HG03558 (cell line): ENCODE data around the gene PRICKLE2.

Source experiments
- ATAC-seq: cut with Tn5 transposase; IDR thresholded peaks from one replicate; pipeline ENCODE4 v1.9.1; 2021; ENCODE audit warnings: moderate number of reproducible peaks; ENCODE audit not compliant: unreplicated experiment; ENCODE audit errors: extremely low read depth

PRICKLE2 gene

DNA sequence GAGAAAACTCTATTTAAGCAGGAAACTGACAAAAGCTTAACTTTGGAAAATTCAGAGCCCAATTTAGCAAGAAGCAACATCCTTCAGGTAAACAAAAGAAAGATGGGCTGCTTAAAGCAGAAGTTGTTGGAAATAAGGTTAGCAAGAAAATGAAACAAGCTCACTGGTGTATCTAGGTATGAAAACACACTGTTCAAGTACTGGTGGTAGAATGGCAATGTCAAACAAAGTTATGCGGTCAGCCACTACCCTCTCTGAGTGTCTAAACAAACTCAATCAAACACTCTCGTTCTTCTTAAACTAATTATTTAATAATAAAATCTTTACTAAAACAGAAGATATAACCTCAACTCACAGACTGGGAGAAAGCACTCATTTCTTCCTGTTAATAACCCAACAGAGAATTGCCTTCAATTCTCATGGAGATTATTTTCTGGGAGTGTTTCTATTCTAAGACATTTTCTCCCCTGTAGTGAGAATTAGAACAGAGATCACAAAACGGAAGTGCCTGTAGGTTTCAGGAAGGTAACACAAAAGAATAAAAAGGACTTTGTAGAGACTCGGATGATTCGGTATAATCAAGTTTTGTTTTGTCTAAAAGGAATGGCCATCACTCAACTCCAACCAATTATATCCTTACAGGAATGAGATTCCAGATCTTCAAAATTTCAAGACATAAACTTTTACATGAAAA lies 28.9 kb downstream of the PRICKLE2 start:
- no peak for ATAC-seq

DNA sequence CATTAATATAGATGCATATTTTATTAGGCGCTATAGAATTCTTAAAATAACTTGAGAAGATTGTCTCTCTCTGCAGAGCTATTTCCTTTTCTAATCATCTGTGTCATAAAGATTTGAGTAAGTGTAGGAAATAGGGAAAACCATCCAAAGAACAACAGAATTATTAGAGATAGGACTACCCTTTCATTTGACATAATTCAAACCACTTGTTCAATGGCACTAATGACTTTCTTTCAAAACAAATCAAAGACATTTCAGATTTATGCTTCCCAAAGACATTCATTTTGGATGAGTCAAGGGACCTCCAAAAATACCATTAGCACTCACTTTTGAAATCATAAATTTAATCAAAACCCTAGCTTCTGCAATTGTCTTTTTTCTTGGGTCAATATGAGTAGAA lies 29.5 kb downstream of the PRICKLE2 start:
- ATAC-seq, result no peak

DNA sequence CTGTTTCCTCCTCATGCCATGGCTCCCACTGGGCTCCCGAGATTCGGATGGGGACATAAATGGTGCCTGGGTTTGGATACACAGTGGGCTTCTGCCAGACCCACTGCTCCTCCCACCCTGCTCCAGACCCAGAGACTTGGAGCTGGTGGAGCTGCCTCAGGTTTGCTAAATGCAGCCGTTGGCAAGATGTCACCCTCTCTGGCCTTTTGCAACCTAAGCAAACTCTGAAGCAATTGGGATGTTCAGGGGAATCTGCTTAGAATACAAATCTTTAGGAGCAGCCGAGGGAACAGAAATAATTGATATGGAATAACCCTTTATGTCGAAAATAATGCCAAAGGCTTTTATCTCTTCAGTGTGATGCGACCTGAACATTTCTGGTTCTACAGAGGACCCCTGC lies 33.4 kb downstream of the PRICKLE2 start:
- ATAC-seq, result no peak

DNA sequence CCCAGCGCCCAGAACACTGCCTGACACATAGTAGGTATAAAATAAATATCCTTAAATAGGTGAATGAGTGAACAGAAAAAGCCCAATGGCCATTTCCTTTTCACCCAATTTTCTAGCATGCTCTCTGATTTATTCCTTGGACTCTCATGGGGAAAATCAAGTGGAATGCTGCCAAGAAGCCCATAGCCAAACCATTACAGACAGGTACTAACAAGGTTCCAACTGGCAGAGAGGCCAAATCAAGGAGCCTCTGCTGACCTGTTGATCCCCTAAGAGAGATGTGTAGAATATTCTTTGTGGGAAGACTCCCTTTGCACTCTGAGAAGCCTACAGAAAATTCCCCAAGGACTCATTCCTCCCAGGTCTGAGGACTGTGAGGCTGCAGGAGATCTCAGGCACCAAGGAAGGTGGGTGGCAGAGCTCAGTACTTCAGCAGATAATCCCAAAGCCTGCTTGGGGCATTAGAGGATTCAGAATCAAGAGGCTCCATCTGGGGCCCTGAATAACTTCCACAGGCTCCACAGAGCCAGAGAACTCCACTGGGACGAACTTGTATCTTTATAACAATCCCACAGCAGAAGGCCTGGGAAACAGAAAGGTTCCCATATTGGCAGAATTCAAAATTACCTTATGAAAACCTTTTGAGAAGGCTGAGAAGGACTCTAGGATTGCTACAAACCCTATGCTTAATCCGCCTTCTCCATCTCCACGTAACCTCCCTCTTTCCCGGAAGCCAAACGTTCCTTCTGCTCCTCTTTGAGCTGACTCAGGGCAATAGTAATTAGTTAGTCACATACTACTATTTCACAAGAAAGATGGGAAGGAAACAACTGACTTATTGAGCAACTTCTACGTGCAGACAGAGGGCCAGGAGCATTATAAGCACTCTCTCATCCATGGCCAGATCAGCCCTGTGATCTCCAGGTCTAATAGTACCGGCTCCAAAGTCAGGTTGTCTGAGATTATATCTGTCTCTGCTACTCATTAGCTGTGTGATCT lies 34.5 kb downstream of the PRICKLE2 start:
- no peak for ATAC-seq

DNA sequence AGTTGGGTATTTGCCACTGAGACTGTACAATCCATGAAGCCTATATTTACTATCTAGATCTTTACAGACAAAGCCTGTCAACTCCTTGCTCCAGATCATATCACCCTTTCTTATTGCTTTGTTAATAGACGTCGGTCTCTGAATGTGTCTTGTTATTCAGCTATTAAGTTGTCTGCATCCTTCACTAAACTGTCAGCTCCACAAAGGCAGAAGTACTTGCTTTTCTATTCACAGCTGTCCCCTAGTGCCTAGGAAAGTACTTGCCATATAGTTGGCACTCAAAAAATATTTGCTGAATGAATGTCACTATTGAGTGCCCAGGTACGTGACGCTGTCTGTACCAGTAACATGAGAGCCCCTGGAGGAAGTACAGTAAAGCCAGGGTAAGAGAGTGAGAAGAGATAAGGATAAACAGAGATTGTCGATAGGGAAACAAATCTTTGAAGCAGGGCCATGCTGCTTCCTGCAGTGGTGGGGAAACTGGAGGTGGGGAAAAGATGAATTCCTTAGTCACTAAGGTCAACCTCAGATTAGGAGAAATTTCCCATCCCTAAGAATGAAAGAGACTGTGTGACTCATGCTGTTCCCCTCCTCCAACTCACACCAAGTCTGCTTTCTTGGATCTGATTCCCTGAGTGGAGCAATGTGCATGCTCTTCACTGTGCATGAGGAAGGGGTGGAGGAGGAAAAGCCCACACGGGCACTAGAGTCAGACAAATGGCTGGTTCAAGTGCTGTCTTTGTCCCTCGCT lies 36.3 kb downstream of the PRICKLE2 start:
- no peak for ATAC-seq

DNA sequence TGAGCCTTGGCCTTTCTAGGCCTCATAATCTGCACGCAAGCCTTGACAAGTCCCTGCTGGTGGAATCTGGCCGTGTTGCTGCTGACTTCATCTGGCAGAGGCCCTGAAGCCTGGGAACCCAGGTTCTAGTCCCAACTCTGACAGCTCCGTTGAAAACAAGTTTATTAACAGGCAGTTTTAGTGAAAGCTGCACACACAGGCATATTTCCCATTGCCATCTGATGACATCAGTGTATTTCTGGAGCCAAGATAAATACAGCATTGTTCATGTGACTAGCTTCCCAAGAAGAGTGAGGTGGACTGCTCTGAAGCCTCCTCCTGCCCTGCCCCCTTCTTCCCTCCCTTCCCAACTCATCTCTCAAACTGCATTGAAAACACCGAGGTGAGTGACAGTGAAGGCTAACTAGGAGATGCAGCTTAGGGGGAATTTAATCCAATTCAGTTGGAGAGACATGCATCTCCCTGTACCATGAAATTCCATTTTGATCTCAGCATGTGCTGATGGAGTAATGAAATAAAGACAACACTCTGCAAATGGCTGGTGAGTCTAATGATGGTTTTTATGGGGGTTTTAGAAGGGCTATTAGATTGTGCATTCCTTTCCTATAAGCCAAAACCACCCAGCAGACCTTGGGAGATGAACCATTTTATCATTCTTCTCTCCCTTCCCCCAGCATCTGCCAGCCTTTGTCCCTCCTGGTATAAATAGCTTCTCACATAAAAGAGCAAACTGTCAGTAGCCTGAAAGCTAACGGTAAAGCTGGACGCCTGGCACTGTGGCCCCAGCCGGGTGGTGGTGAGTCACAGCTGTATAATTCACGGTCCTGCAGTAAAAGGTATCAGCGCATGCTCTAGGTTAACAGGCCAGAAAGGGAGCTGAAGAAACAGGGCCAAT lies 38.0 kb downstream of the PRICKLE2 start:
- no peak for ATAC-seq

DNA sequence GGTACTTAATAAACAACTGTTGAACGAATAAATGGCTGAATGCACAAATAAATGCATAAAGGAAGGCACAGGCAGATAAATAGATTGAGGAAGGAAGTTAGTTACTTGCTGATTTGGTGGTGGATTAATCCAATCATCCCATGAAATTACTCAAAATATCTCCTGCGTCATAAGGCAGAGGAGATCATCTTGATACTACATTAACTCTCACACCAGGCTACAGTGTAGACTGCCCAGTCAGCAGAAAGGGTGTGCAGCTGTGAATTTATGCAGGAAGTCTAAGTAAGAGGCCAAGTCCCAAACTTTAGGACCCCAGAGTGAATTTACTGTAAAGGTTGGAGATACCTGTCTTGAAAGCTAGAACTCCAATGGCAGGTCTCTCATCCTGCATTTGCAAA lies 38.6 kb downstream of the PRICKLE2 start:
- no peak for ATAC-seq

DNA sequence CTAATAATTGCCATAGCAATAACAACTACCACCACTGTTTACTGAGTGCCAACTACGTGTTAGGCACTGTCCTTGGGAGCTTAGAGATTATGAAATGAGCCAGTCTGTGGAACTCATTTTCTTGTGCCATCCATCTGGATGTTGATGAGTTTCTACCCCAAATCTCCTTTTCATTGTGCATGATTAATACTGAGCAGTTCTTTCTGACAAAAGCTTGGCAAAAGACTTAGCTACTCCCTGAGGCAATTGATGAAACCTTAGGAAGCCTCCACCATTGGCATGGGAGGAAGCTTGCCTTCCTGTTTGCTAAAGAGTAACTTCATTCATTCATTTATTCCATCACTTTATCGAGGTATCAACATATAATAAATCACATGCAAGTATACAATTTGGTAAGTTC lies 39.8 kb downstream of the PRICKLE2 start:
- no peak for ATAC-seq

DNA sequence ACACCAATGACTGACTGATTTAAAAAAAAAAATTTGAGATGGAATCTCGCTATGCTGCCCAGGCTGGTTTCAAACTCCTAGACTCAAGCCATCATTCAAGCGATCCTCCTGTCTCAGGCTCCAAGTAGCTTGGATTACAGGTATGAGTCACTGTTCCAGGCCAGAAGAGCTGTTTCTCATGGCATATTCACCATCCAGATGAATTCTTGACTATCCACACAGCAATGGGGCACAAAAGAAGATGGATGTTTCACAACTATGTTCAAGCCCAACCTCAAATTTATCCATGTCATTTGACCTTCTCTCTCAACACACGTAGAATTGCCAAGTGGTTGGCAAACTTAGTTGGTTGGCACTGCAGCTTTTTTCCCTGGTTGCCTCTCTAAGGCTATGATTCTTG lies 40.6 kb downstream of the PRICKLE2 start:
- no peak for ATAC-seq

DNA sequence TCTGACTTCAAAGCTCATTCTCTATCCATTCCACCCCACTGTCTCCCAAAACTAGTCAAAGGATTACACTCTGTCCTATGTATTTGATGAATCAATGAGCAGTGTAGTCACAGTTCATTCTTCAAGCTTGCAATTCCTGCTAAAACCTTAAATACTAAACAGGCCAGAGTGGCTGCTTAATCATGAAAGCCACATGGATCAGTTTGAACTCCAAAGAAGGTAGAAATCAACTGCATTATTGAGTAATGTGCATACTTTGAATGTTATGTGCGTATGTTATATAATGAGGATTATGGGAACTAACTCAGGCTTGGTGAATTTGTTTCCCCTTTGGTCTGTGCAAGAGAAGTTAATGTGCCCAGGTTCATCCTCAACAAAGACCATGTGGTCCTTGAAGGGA lies 45.4 kb downstream of the PRICKLE2 start:
- ATAC-seq, result no peak

DNA sequence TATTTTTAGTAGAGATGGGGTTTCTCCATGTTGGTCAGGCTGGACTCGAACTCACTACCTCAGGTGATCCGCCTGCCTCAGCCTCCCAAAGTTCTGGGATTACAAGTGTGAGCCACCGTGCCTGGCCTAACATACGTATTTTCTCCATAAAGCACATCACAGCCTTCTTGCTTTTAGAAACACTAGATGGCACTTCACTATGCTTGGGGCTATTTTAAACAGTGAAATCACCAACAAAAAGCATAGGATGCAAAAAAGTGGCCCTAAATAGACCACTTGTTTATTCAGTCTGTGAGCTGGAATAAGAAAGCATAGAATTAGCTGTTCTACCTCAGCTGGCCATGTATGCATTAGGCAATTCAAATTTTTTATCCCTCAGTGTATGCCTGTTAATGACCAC lies 46.0 kb downstream of the PRICKLE2 start:
- no peak for ATAC-seq

DNA sequence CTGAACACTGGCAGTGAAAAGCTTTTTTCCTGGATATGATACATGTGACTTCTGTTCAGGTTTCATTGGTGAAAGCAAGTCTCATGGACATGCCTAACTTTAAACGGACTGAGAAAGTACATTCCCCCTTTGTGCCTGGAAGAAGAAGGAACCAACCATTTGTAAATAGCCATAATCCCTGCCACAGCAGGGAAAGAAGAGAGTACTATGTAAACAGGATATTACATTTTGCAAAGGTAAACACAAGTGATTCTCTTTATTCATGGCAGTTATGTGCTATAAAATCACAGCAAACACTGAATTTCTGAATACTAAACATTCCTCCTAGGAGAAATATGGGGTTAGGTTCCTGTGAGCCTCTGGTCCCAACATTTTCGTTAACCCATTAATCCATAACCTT lies 46.8 kb downstream of the PRICKLE2 start:
- ATAC-seq, result no peak

DNA sequence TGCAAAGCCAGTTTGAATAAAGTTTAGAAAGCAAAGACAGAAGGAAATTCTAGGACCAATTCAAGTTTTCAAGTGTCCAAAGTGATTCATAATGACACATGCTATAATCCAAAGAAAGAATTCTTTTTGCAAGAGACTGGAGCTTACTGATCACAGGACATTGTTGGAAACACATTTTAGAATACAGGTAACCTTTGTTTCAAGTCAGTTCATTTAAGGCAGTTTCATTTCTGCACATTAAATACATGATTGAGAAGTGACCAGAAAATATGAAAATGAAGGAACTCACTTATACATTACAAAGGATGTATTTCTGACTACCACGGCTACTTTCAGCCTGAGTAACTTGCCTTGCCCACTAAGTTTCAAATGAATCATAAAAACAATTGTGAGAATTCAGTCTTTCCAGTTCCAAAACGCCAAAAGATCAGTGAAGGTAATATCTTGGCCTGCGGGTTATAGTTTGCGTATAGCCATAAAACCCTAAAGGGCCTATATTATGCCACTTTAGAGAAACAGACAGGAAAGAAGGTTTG lies 48.7 kb downstream of the PRICKLE2 start:
- peak; percentile 47 for ATAC-seq

DNA sequence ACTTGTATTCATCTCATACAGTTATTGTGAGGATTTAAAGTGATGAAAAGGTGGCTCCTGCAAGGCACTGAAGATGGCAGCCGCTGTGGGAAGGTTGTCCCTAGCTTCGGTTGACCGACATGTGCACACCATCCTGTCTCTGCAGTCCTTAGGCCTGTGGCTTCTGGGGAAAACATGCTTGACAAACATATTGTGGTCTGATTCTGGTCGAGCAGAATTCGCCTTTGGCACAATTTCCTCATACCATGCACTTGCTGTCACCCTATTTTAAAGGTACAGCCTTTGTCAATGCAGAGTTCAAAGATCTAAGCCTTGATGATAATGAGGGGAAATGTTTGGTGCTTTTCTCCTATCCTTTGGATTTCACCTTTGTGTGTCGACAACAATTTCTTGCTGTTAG lies 50.9 kb downstream of the PRICKLE2 start:
- ATAC-seq, result no peak

DNA sequence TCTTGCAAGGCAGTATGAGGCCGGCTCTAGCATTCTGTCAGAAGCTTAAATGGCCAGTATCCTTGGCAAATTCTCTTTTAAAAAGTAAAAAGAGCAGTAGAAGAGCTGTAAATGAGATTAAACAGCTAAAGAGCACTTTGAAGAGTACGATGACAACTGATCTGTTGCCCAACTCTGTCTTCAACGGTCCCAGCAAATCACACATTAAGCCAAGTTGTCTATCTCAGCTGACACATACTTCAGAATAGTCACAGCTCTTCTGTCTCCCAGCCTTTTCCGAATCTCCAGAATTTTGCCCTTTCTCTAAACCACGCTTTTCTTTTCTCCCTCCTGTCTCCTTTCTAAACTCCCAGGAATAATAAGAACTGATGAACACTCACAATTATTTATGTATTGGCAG lies 51.7 kb downstream of the PRICKLE2 start:
- ATAC-seq, result no peak

DNA sequence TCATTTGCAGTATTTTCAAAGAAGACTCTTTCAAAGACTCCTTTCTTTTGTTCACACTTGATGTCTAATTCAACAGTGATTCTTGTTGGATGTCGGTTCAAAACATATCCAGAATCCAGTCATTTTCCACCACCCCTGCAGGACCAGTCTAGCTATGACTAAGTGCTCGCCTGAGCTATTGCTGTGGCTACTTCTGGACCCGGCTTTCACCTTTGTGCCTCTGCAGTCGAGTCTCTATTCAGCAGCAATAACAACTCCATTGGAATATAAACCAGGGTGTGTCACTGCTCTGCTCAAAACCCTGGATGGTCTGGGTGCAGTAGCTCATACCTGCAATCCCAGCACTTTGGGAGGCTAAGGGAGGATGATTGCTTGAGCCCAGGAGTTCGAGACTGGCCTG lies 55.0 kb downstream of the PRICKLE2 start:
- ATAC-seq, result no peak

DNA sequence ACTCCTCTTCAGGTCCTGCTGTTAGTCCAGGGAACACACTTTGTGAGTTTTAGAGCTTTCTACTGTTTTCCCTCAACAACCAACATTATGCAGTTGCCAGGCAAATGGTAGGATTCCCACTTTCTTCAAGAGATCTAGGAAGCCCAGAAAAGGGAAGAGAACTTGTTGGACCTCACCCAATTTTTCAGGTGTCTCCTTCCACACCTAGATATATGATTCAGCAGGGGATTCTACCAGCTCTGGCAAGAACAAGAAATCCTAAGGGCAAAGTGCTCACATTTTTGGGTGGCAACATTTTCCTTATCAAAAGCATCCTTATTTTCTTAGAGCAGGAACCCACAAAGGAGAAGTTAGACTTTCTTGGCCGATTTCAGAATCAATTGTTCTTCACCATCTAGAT lies 57.4 kb downstream of the PRICKLE2 start:
- ATAC-seq, result no peak

DNA sequence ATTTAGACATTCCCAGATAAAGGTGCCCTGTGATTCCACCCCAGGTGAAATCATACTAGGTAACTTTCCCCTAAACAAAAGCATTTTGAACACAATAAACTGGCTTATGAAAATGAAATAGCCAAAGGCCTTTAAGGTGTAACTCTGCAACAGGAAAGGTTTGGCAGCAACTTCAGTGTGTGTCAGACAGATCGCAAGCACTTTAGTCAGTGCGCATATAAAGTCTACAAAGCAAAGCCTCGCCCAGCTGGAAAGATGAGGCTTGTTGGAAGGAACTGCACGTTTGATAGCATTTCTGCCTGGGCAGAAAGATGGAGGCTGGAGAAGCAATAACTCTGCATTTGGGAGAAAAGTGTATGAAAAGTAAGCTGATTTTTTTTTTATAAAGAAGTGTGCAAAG lies 57.9 kb downstream of the PRICKLE2 start:
- no peak for ATAC-seq

DNA sequence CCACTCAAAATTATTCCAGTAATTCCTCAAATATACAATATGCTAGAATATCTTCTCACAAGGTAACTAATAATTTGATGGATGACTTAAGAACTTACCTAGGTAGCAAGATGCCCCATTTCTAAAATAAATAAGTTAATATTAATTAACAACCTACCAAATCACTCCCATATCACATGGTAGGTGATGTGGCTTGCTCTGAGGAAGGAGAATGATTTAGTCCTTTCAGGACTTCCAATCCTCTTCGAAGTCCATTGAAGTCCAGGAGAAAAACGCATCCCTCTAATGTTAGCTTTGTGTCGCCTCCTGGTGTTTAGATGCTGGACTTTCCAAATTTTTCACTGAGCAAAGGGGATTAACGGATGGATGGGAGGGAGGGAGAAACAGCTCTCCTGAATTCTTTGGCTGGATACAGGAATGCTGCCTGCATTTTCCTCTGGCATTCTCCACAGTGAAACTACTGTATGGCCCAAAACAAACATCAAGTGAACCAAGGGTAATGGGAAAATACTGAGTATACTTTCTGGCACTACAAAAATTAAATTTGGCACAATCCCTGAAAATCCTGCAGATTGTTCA lies 58.6 kb downstream of the PRICKLE2 start:
- no peak for ATAC-seq
